Left lung (tissue), 10 donors: ENCODE results near the gene UXS1. TPM values are rescaled to one million over a fixed set of nuclear protein-coding genes. Genes with fewer than 3 reads are reported as not detected.
A peak's percentile ranks its signal among the peaks of the same experiment; 100 is the strongest.

Experiments
- ATAC-seq: fragments of 200-7000 bp; cut with Tn5 transposase; one replicate; pipeline ENCODE4 v1.9.1; 2020; ENCODE audit warnings: moderate library complexity
- DNase-seq, 4 donors: peaks; one replicate each; pipeline ENCODE4 v3.0.0-alpha.2; 2013 to 2020
- H3K27ac ChIP-seq, 2 donors: fragments of 200-600 bp; sonication (generic) in 1 of 2; one replicate each; pipeline versions ENCODE4 v1.5.0 to v1.8.0; 2020 to 2021
- H3K27me3 ChIP-seq, 2 donors: fragments of 200-600 bp; sonication (generic) in 1 of 2; one replicate each; pipeline versions ENCODE4 v1.5.0 to v1.8.0; 2020 to 2021
- H3K36me3 ChIP-seq, 2 donors: fragments of 200-600 bp; sonication (generic) in 1 of 2; one replicate each; pipeline versions ENCODE4 v1.5.0 to v1.8.0; 2020 to 2021
- H3K4me1 ChIP-seq, 2 donors: fragments of 200-600 bp; one replicate each; pipeline ENCODE4 v1.8.0; 2021
- H3K4me3 ChIP-seq, 2 donors: fragments of 200-600 bp; sonication (generic) in 1 of 2; one replicate each; pipeline versions ENCODE4 v1.5.0 to v1.8.0; 2020 to 2021; ENCODE audit warnings: mild to moderate bottlenecking in 1 of 2
- H3K9me3 ChIP-seq, 2 donors: fragments of 200-600 bp; sonication (generic) in 1 of 2; one replicate each; pipeline versions ENCODE4 v1.5.0 to v1.8.0; 2020 to 2021
- intact Hi-C, 2 donors: fragments of 100-400 bp; cut with DNase I; formaldehyde crosslinking; loops; one replicate each; pipeline versions ENCODE4 v1.11.2 to v1.14.2; 2022
- polyA plus RNA-seq, 6 donors: library from polyadenylated mRNA; unstranded; fragments of 120-200 nt; gene quantifications; one replicate each; pipeline ENCODE4 v1.2.1, GENCODE V29; 2013; ENCODE audit not compliant: insufficient read length in 6 of 6
- total RNA-seq, 2 donors: library from RNA; stranded (reverse); fragmentation: NEBNext Ultra II Directional; extraction: Animal tissue kit (Norgen Biotek cat#: 25700); gene quantifications; one replicate each; pipeline ENCODE4 v1.2.1, GENCODE V29; 2021
- TF ChIP-seq, protein P1 (sequence below), 2 donors: fragments of 200-600 bp; sonication (generic) in 1 of 2; IDR thresholded peaks; one replicate each; pipeline versions ENCODE4 v1.5.0 to v1.8.0; 2021; ENCODE audit warnings: antibody characterized with exemption in 2 of 2
- donor health status: DM: no; HTN: yes; CAD: no.
- donor health status: DM: no; HTN: no; CAD: no.

The UXS1 gene
- total and polyA plus RNA-seq, 8 donors = 46.9 to 98.5 (median 87.4) TPM

DNA sequence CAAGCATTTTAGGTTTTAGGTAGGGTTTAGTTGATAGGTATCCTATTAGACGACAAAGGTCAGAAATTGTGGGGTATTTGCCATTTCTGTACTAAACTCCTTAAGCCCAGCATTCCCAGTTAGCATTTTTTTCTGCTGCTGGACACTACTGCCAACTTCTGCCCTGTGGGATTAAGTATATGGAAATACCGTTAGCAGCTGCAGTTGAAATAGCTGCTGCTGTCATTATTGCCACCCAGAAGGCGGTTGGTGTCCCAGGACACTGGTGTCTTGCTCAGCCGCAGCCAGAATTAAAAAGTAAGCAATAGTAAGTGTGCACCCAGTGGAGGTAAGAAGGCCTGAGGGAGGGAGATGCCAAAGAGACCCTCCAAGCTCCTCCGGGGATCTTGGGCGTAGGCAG lies 1.9 kb upstream of the UXS1 start:
- Histone ChIP-seq H3K36me3 (no peaks in the 10 kb centered on the region), H3K4me3 (no peak overlapping the region), H3K27ac (no peak overlapping the region), H3K27me3 (no peaks in the 10 kb centered on the region), H3K9me3 (no peaks in the 10 kb centered on the region), H3K4me1 (peaks cover 7 to 37% of the 10 kb centered on the region in 2 donors)
- DNase-seq = no peak
- intact Hi-C loops = no loop called here
- ATAC-seq = no peak
- TF ChIP-seq, protein P1, sequence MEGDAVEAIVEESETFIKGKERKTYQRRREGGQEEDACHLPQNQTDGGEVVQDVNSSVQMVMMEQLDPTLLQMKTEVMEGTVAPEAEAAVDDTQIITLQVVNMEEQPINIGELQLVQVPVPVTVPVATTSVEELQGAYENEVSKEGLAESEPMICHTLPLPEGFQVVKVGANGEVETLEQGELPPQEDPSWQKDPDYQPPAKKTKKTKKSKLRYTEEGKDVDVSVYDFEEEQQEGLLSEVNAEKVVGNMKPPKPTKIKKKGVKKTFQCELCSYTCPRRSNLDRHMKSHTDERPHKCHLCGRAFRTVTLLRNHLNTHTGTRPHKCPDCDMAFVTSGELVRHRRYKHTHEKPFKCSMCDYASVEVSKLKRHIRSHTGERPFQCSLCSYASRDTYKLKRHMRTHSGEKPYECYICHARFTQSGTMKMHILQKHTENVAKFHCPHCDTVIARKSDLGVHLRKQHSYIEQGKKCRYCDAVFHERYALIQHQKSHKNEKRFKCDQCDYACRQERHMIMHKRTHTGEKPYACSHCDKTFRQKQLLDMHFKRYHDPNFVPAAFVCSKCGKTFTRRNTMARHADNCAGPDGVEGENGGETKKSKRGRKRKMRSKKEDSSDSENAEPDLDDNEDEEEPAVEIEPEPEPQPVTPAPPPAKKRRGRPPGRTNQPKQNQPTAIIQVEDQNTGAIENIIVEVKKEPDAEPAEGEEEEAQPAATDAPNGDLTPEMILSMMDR (IDR thresholded peaks at IDR 0.05) = no peak

DNA sequence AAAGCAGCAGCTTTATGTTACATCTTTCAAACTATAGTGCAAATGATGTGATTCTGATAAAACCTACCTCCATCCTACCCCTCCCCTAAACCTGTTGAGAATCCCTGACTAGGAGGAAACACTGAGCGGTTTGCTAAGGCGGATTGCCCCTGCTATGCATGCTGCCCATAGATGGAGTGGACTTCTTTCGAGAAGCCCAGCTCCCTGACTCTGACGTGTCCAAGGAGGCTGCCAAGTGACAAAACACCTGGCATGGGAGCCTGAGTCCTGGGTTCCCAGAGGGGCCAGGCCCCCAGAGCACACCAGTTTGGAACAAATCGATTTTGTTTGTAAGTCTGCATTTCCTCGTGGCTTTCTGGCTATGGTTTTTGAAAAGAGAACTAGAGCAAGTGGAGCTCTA lies 1.4 kb upstream of the UXS1 start:
- peaks cover 8 to 38% of the 10 kb centered on the region in 2 donors for H3K4me1 ChIP-seq
- no peaks in the 10 kb centered on the region for H3K36me3 ChIP-seq
- no peaks in the 10 kb centered on the region for H3K27me3 ChIP-seq
- TF ChIP-seq, protein P1 (IDR thresholded peaks at IDR 0.05) = no peak
- H3K4me3 ChIP-seq = no peak overlapping the region
- intact Hi-C loops = no loop called here
- H3K27ac ChIP-seq = no peak overlapping the region
- no peaks in the 10 kb centered on the region for H3K9me3 ChIP-seq
- no peak for DNase-seq
- no peak for ATAC-seq

DNA sequence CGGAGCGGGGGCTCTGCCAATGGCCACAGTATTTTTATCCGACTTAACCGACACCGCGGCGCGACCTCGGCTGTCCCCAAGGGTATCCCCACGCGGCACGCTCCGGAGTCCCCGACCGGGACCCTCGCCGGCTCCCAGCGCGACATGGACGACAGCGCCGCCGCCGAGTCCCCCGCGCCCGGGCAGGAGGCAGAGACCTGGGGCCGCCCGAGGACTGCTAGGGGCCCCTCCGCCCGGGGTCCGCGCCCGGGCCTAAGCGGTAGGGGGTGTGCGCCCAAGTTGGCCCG lies 468 bp downstream of the UXS1 start:
- DNase-seq (no peak), ATAC-seq (no peak)
- Histone ChIP-seq H3K4me3 (peak overlapping the region; percentile 85 to 92), H3K9me3 (no peaks in the 10 kb centered on the region), H3K4me1 (peaks cover 8 to 55% of the 10 kb centered on the region in 2 donors), H3K27me3 (no peaks in the 10 kb centered on the region), H3K36me3 (no peaks in the 10 kb centered on the region), H3K27ac (peak overlapping the region; percentile 77 to 89)
- TF ChIP-seq, protein P1 (IDR thresholded peaks at IDR 0.05) = no peak
- intact Hi-C loops = no loop called here

DNA sequence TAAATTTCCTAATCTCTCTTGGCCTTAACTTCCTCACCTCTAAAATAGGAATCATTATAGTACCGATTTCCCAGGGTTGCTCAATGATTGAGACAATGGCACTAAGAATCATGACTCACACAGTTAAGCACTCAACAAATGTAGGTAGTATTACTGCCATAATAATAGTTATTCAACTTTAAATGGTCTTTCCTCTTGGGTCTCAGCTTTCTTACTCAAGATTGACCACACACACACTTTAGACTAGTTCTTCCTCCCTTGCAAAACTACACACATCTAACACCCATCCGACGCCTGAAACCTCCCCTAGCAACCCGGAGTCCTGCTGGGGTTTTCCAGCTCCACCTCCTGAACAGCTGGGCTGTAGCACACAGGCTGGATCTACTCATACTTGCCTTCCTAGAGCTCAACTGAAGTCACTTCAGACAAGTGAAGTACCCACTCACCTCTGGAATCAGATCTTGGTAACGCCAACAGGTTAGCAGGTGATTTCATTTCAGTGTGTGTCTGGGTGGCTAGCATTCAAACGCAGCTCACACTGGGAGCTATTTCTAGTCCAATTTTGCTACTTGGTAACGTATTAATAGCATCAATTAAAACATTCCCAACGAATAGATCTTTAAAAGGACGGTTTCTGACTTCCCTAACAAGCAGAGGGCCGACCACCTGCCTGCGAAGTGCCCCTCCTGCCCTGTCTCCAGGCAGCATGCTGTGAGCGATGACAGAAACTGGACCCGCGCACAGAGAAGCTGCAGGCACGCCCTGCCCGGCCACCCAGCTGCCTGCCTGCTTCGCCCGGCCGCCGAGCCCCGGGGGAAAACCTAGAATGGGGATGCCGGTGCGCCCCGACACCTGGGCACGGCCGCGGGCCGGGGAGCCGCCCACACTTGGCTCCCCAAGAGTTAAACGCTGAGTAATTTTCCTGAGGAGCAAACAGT lies 1.1 kb downstream of the UXS1 start:
- H3K9me3 ChIP-seq = no peaks in the 10 kb centered on the region
- peak overlapping the region; percentile 85 to 92 for H3K4me3 ChIP-seq
- H3K36me3 ChIP-seq = no peaks in the 10 kb centered on the region
- peak overlapping the region; percentile 77 to 89 for H3K27ac ChIP-seq
- no peaks in the 10 kb centered on the region for H3K27me3 ChIP-seq
- peaks cover 13 to 60% of the 10 kb centered on the region in 2 donors for H3K4me1 ChIP-seq
- peak; percentile 76 for ATAC-seq
- TF ChIP-seq, protein P1 (IDR thresholded peaks at IDR 0.05) = no peak
- peak; percentile 66 to 90 (median 86) for DNase-seq
- intact Hi-C loops = no loop called here

DNA sequence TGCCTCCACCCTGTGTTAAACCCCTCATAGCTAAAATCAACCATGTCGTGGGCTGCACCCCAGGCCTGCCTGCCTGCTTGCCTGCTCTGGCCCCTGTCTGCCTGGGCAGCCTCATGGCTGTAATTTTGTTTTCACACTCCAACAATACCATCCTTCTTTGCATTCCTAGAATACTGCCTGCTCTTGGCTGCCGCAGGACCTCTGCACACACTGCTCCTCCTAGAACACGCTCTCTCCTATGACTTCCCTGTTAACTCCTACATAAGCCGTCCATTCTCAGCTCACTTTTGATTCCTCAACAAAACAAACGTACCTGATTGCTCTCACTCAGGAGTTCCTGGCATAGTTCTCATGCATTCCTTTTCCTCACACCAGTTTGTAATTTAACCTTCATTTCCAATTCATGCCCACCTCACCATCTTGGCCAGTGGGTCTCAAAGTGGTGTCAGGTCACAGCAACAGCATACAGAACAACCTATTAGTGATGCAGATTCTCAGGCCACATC lies 2.5 kb downstream of the UXS1 start:
- no peak for DNase-seq
- intact Hi-C loops = no loop called here
- ATAC-seq = no peak
- Histone ChIP-seq H3K4me3 (no peak overlapping the region), H3K4me1 (peaks cover 13 to 65% of the 10 kb centered on the region in 2 donors), H3K27me3 (no peaks in the 10 kb centered on the region), H3K36me3 (no peaks in the 10 kb centered on the region), H3K27ac (peak overlapping the region in 1 of 2 donors; percentile 89), H3K9me3 (no peaks in the 10 kb centered on the region)
- TF ChIP-seq, protein P1 (IDR thresholded peaks at IDR 0.05) = no peak
